ENCODE measurements around the gene TMEM266.

- TF ChIP-seq CTCF (IDR thresholded peaks at IDR 0.05) (no peak), POLR2AphosphoS5 (IDR thresholded peaks at IDR 0.05) (no peak)
Observed at GRCh38 chr15:76153241-76154197, 93.7 kb downstream of the TMEM266 start.

All from upper lobe of left lung (tissue), 4 donors.